GM19452 (cell line): ENCODE results near the gene DNMBP.
"Not testable (repeated sequence)": the region's sequence is repeated elsewhere in the genome, so short reads cannot be mapped to it uniquely, and the experiment has no call there.

Experiments
- ATAC-seq: cut with Tn5 transposase; IDR thresholded peaks from one replicate; pipeline ENCODE4 v1.9.1; 2021; ENCODE audit not compliant: unreplicated experiment

DNMBP gene

DNA sequence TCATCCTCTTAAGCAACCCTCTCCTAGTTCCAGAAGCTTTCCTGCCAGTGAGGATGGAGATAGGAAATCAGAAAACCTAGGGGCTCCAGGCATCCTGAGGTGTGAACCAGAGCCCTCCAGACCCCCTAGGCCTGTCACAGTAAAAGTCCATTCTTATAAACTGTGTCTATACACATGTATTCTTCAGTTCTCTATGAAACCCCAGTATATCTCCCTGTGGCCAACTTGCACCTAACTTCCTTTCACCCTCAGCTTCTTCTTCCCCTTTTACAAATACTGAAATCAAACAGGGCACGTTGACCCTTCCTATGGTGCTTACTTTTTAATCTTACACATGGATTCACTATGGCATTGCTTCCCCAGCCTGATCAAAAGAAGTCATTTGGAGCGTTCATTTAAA is 168.9 kb downstream of the DNMBP start:
- not testable (repeated sequence) for ATAC-seq

DNA sequence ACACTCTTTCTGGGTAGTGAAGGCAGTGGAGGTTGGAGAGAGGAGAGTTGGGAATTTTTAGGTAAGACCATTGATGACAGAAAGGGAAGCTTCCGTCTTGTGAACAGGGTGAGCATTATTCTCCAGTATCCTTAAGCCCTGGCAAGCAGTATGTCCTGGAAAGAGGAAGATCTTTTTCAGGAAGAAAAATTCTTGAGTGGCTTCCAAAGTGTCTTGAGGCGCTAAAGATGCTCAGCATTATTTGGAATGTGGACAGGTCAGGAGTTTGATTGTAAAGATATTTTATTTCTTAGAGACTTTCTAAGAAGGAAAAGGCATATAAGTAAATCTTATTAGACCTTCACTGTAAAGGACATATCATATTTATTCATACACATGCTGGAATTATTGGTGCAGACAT is 173.0 kb downstream of the DNMBP start:
- no peak for ATAC-seq

DNA sequence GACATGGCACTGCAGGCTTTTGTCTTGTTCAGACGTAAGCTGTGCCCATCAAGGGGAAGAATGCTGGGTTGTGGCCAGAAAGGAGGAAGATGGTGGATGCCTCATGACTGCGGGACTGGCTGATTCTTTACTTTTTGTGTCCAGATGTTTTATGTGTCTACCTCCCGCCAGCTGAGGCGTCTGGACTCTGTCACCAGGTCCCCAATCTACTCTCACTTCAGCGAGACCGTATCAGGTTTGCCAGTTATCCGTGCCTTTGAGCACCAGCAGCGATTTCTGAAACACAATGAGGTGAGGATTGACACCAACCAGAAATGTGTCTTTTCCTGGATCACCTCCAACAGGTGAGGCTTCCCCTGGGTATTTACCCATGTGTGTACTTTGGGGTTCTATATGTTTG is 173.8 kb downstream of the DNMBP start:
- ATAC-seq = no peak

DNA sequence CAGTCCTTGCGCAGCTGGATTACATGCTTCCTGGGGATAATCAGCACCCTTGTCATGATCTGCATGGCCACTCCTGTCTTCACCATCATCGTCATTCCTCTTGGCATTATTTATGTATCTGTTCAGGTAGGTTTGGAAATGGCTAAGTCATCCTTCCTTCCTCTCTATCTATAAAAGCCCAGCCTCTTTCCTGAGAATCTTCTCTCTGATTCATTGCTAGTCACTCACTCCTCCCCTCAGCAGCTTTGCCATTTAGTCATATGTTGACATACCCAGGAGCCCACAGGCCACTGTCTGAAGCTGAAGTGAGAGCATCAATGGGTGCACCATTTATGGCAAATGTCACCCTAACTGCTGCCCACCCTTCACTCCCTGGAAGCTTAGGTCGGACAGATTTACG is 175.3 kb downstream of the DNMBP start:
- ATAC-seq = no peak

DNA sequence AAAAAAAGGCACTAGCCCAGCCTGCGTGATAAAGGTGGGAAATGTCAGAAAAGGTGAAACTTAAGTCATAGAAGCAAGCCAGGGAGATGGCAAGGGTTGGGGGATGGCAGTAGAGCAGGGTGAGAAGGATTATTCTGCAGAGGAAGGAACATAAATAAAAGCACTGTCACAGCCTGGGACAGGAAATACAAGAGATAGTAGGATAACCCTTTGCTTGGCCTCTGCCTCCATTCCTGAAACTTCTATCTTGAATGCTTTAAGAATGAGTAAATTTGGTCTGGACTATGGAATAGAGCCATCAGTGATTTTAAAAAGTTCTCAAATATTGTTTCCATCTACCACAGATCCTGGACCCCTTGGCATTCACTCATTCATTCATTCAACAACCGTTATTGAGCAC is 177.3 kb downstream of the DNMBP start:
- ATAC-seq = no peak

DNA sequence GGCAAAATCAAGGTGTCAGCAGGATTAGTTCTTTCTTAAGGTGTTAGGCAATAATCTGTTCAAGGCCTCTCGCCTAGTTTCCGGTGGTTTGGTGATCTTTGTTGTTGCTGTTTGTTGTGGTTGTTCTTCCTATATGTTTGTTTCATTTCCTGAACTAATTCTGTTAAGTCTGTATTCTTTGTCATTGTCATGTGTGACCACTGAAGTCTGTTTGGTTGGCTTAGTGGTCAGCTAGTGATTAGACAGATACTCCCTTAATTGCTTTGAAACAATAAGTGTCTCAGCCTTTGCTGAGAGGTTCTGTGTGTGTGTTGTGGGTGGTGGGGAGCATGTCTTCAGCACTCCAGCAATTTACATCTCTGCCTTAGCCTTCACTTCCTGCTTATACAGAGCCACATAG is 181.3 kb downstream of the DNMBP start:
- no peak for ATAC-seq

DNA sequence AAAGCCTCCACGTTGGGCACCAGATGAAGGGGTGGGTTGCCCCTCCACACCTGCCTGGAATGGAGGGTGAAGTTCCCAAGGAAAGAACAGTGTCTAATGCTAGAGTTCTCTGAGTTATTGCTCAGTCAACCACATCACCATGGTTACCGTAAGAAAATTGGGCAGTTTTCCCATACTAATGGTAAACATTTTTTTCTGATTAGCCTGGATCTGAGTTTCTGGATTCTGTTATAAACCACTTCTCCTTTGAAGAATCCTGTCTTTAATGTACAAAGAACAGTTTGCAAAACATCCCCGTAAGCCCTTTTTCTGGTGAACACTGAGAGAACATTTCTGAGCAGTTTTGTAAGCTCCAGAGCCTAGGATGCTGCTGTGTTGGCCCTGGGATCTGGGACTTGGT is 181.8 kb downstream of the DNMBP start:
- no peak for ATAC-seq
